Activated T-cell treated with anti-CD3 and anti-CD28 coated beads, Interleukin-2, amount 50 U/mL, for 1 hour (primary cell): ENCODE measurements around the gene WTAP.
"Not testable (repeated sequence)": the region's sequence is repeated elsewhere in the genome, so short reads cannot be mapped to it uniquely, and the experiment has no call there.

Source experiments
- DNase-seq: peaks from one replicate; pipeline ENCODE4 v3.0.0-alpha.2; 2020

The WTAP gene

GRCh38 chr6:159762681-159763293, 35.5 kb downstream of the WTAP start:
- no peak for DNase-seq

GRCh38 chr6:159766906-159767305, 39.6 kb downstream of the WTAP start:
- no peak for DNase-seq

- no peak for DNase-seq
These were observed 42.2 kb downstream of the WTAP start for GRCh38 chr6:159769470-159769869.

- DNase-seq = no peak
These were observed 44.9 kb downstream of the WTAP start for GRCh38 chr6:159772196-159772595.

GRCh38 chr6:159777240-159777904, 50.1 kb downstream of the WTAP start:
- no peak for DNase-seq

GRCh38 chr6:159778131-159778530, 50.8 kb downstream of the WTAP start:
- DNase-seq = no peak

GRCh38 chr6:159778542-159779103, 51.3 kb downstream of the WTAP start:
- DNase-seq = no peak

- DNase-seq = peak; percentile 23
These were observed 61.0 kb downstream of the WTAP start for GRCh38 chr6:159788276-159788675.

- DNase-seq = peak; percentile 21
These were observed 61.6 kb downstream of the WTAP start for GRCh38 chr6:159788753-159789376.

- peak; percentile 96 for DNase-seq
These were observed 62.3 kb downstream of the WTAP start, which contains the start of gene TCP1 for GRCh38 chr6:159789377-159790148. TCP1 (minus strand) TSS chr6:159789602; CDS start chr6:159789468, 134 bp downstream.

GRCh38 chr6:159790149-159790955, 63.0 kb downstream of the WTAP start, which contains the start of gene MRPL18:
MRPL18 (plus strand) TSS chr6:159790467; CDS start chr6:159790588, 121 bp downstream.
- DNase-seq = peak; percentile 80

- no peak for DNase-seq
These were observed 63.8 kb downstream of the WTAP start for GRCh38 chr6:159790956-159791598.

GRCh38 chr6:159794976-159795375, 67.7 kb downstream of the WTAP start:
- not testable (repeated sequence) for DNase-seq

- no peak for DNase-seq
These were observed 70.2 kb downstream of the WTAP start for GRCh38 chr6:159797554-159797953.

- no peak for DNase-seq
These were observed 73.0 kb downstream of the WTAP start, which contains the start of gene PNLDC1 for GRCh38 chr6:159800141-159800865. PNLDC1 (plus strand) TSS chr6:159800276; CDS start chr6:159800308, 32 bp downstream.

- no peak for DNase-seq
These were observed 74.6 kb downstream of the WTAP start for GRCh38 chr6:159801935-159802334.

GRCh38 chr6:159804504-159804903, 77.2 kb downstream of the WTAP start:
- no peak for DNase-seq

GRCh38 chr6:159805440-159806020, 78.2 kb downstream of the WTAP start:
- no peak for DNase-seq
